ENCODE data around the gene CPNE5.
A peak's percentile ranks its signal among the peaks of the same experiment; 100 is the strongest.

Gene CPNE5

GRCh38 chr6:36766399-36766945 is 72.8 kb downstream of the CPNE5 start:
- no peak for DNase-seq (ENCODE audit: low read depth, low spot score)

DNA sequence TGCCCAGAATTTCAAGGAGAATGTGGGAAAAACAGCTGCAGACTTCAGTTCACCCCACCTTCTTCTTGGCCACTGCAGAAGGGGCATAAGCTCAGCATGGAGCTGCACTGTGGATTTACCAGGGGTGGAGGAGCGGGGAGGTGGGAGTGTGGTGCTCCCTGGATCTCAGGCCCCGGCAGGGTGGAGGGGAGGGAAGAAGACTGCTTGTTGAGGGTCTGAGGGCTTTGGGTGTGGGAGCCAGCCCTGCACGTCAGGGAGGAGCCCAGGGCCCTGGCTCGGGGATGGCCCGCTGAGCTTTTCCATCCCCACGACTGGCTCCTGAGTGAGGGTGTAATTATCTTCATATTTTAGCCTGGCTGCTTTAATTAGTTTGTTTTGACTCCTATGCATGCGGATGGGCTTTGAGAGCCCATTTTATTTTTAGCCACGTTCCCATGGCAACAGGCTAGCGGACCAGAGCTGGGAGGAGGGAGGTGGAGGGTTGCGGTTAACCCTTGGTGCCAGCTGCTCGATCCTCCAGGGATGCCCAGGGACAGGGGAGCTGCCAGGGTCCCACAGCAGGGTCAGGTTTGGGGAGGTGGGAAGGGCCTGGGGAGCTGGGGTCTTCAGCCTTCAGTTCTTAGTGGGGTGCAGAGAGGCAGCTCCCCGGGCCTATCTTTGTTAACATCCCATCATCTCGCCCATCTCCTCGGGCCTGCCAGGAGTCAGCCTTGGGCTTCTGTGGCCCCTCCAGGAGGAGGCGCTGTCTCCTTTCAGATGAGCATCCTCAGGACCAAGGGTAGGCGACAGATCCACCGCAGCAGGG is 73.4 kb downstream of the CPNE5 start:
- peak; percentile 96 for DNase-seq (ENCODE audit: low read depth, low spot score)

DNA sequence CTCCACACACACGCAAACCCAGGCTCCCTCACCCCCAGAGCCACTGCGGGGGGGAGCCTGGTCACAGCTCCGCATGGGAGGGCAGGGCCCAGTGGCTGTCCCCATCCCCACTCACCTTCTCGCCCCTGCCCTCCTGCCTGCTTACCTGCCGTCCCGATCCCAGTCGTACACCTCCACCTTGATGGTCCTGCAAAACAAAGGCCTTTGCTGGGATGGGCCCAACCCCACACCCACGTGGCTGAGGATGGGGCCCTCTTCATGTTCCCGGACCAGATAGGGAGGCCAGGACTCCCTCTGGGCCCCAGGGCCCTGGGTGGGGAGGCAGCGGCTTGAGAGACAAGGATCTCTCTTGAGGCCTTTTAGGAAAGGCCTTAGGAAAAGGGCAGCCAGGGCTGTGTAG is 74.1 kb downstream of the CPNE5 start:
- DNase-seq (ENCODE audit: low read depth, low spot score) = no peak

GRCh38 chr6:36762123-36762522 is 77.1 kb downstream of the CPNE5 start:
- DNase-seq (ENCODE audit: low read depth, low spot score) = no peak

DNA sequence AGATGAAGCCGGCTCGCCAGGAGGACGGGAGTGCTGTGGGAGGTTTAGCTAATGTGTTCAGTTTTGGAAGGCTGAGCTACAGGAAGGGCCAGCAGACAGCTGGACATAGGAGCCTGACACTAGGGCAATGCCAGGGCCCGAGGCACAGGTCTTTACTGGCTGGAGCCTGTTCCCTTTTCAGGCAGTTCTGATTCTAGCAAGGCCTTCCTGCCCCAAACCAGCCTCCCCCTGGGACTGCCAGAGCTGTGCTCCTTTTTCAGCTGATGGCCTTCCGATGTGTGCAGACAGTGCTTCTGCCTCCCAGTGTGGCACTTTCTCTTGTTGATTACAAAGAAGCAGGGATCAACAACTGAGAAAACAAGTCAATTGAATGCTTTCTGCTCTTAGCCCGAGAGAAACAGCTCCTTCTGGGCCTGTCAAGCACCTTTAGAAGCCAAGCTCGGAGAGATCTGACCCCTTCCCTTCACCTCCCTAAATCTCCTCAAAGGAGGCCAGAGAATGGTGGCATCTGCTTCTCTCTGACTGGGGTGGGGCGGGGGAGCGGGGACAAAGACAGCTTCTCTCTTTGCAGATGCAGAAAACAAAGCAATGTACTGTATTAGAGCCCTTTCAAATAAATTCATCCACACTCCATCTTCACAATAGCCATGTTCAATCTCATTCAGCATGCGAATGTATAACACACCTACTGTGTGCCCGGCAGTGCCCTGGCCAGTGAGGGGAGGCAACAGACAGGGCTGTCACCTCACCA is 78.4 kb downstream of the CPNE5 start:
- no peak for DNase-seq (ENCODE audit: low read depth, low spot score)

GRCh38 chr6:36759148-36759759 is 80.0 kb downstream of the CPNE5 start:
- DNase-seq (ENCODE audit: low read depth, low spot score) = peak; percentile 91

DNA sequence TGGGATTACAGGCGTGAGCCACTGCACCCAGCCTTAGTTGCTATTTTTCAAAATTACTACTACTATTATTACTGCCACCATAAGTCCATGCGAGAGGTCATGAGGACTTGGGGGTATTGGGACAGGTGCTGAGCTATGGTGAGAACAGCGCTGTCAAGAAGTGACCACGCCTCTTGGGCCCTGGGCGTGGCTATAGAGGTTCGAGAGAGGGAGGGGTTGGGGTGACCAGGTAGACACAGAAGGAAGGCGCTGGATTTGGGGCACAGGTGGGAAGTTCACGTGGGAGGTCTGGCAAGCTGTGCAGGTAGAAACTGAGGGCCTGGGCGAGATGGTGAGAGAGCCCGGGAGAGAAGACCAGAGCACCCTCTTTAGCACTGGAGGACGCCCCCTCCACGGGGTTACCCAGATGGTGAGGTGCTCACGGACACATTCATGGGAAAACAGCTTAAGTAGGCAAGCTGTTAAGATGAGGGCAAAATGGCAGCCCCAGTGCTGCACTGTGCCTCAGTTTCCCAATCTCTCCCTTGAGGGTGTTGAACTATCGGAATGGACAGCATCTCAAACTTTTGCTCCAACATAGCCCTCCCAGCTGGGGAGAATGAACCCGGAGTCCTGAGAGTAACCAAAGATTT is 80.6 kb downstream of the CPNE5 start:
- no peak for DNase-seq (ENCODE audit: low read depth, low spot score)

GRCh38 chr6:36757943-36758508 is 81.2 kb downstream of the CPNE5 start:
- no peak for DNase-seq (ENCODE audit: low read depth, low spot score)

DNA sequence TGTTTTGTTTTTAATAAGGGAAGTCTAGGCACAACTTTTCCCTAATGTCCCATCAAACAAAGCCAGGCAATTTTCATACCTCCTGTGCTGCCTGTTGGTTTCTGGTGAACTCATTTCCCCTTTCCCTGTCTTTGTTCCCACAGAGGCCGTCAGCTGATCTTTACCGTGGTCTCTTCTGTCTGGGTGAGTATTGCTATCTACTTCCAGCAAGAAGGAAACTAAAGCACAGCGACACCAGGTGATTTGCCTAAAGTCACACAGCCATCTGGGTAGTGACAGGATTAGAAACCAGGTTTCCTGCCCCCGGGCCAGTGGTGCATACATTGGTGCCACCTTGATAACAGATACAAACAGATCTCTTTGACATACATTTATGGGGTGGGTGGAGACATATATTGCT is 82.0 kb downstream of the CPNE5 start:
- no peak for DNase-seq (ENCODE audit: low read depth, low spot score)

- no peak for DNase-seq (ENCODE audit: low read depth, low spot score)
Measured at GRCh38 chr6:36756786-36757185, 82.5 kb downstream of the CPNE5 start.

- no peak for DNase-seq (ENCODE audit: low read depth, low spot score)
Measured at GRCh38 chr6:36755435-36756348, 83.6 kb downstream of the CPNE5 start.

GRCh38 chr6:36754582-36755434 is 84.4 kb downstream of the CPNE5 start:
- no peak for DNase-seq (ENCODE audit: low read depth, low spot score)

GRCh38 chr6:36753671-36754405 is 85.4 kb downstream of the CPNE5 start:
- no peak for DNase-seq (ENCODE audit: low read depth, low spot score)

- DNase-seq (ENCODE audit: low read depth, low spot score) = no peak
Measured at GRCh38 chr6:36752886-36753506, 86.2 kb downstream of the CPNE5 start.

- no peak for DNase-seq (ENCODE audit: low read depth, low spot score)
Measured at GRCh38 chr6:36752187-36752885, 86.9 kb downstream of the CPNE5 start.

- no peak for DNase-seq (ENCODE audit: low read depth, low spot score)
Measured at GRCh38 chr6:36751833-36752186, 87.4 kb downstream of the CPNE5 start.

- DNase-seq (ENCODE audit: low read depth, low spot score) = no peak
Measured at GRCh38 chr6:36751091-36751490, 88.2 kb downstream of the CPNE5 start.

All from astrocyte of the hippocampus (primary cell).